ENCODE results near the gene PGP. TPM values are rescaled to one million over a fixed set of nuclear protein-coding genes. Genes with fewer than 3 reads are reported as not detected.

The PGP gene
- total RNA-seq, 2 experiments from 2014 or later = 11.5 to 15.0 TPM

- no peaks in the 10 kb centered on the region for H3K9me3 Mint-ChIP-seq (ENCODE audit: low read depth)
- no peak overlapping the region for H3K27ac Mint-ChIP-seq
- H3K36me3 Mint-ChIP-seq (ENCODE audit: low read depth) = no peaks in the 10 kb centered on the region
- ATAC-seq (no peak), DNase-seq (no peak)
- H3K4me3 Mint-ChIP-seq = no peak overlapping the region
- H3K27me3 Mint-ChIP-seq = no peaks in the 10 kb centered on the region
- ChIA-PET POLR2A (interaction anchor here (1.1 kb wide), 1 partner anchor 33 kb away, joined by 6 read pairs; the partner anchor contains the start of gene TRAF7), CTCF (no interaction called here)
- H3K4me1 Mint-ChIP-seq = no peaks in the 10 kb centered on the region
- intact Hi-C loops (cut with DNase I, micrococcal nuclease) = no loop called here
Observed at GRCh38 chr16:2188395-2188794, 26.2 kb downstream of the PGP start.

GRCh38 chr16:2187212-2187611, 27.4 kb downstream of the PGP start:
- no peak for ATAC-seq
- no peak for DNase-seq
- Mint-ChIP-seq H3K4me3 (no peak overlapping the region), H3K4me1 (no peaks in the 10 kb centered on the region), H3K27me3 (no peaks in the 10 kb centered on the region), H3K27ac (no peak overlapping the region), H3K36me3 (ENCODE audit: low read depth) (no peaks in the 10 kb centered on the region), H3K9me3 (ENCODE audit: low read depth) (no peaks in the 10 kb centered on the region)
- ChIA-PET CTCF (no interaction called here), POLR2A (interaction anchor here (0.7 kb wide), 1 partner anchor 247 kb away, joined by 4 read pairs; no protein-coding TSS in a partner anchor)
- intact Hi-C loops (cut with DNase I, micrococcal nuclease) = no loop called here

DNA sequence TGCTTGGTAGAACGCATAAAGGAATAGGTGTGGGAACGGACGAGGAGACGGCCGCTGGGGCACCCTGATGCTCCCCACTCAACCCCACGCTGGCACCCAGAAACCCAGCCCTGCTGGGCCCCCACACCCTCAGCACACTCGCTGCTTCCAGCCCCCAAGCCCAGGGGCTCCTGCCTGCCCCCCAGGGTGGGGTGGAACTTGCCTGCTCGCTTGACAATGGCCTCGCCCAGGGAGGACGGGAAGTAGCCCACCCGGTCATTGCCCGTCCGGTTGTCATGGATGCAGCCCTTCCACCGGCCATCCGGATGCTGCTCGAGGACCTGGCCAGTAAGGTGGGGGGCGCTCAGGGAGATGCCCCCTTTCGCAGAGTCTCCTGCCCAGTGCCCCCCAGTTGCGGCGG, 28.1 kb downstream of the PGP start:
- H3K4me3 Mint-ChIP-seq = no peak overlapping the region
- ChIA-PET CTCF (no interaction called here), POLR2A (no interaction called here)
- no peaks in the 10 kb centered on the region for H3K9me3 Mint-ChIP-seq (ENCODE audit: low read depth)
- H3K27ac Mint-ChIP-seq = no peak overlapping the region
- H3K27me3 Mint-ChIP-seq = no peaks in the 10 kb centered on the region
- H3K36me3 Mint-ChIP-seq (ENCODE audit: low read depth) = no peaks in the 10 kb centered on the region
- H3K4me1 Mint-ChIP-seq = no peaks in the 10 kb centered on the region
- ATAC-seq (no peak), DNase-seq (no peak)
- intact Hi-C loops (cut with DNase I, micrococcal nuclease) = no loop called here

DNA sequence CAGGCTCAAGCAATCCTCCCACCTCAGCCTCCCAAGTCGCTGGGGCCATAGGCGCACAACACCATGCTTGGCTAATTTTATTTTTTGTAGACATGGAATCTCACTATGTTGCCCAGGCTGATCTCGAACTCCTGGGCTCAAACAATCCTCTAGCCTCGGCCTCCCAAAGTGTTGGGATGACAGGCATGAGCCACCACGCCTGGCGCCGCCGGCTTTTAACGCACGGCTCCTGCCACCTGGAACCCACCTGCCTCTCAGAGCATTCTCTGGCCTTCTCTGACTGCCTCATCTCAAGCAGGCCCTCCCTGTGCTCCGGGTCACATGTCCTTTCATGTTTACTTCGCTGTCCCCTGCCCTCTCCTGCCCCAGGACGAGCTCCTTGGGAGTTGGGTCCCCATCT, 28.6 kb downstream of the PGP start:
- no peak for ATAC-seq
- H3K4me3 Mint-ChIP-seq = no peak overlapping the region
- H3K27ac Mint-ChIP-seq = no peak overlapping the region
- no peaks in the 10 kb centered on the region for H3K4me1 Mint-ChIP-seq
- H3K36me3 Mint-ChIP-seq (ENCODE audit: low read depth) = no peaks in the 10 kb centered on the region
- intact Hi-C loops (cut with DNase I, micrococcal nuclease) = no loop called here
- POLR2A ChIA-PET = no interaction called here
- CTCF ChIA-PET = no interaction called here
- no peaks in the 10 kb centered on the region for H3K9me3 Mint-ChIP-seq (ENCODE audit: low read depth)
- DNase-seq = no peak
- no peaks in the 10 kb centered on the region for H3K27me3 Mint-ChIP-seq

- ATAC-seq (no peak), DNase-seq (no peak)
- intact Hi-C loops (cut with DNase I, micrococcal nuclease) = no loop called here
- H3K4me3 Mint-ChIP-seq = no peak overlapping the region
- no peaks in the 10 kb centered on the region for H3K9me3 Mint-ChIP-seq (ENCODE audit: low read depth)
- no peak overlapping the region for H3K27ac Mint-ChIP-seq
- H3K27me3 Mint-ChIP-seq = no peaks in the 10 kb centered on the region
- ChIA-PET POLR2A (no interaction called here), CTCF (no interaction called here)
- H3K36me3 Mint-ChIP-seq (ENCODE audit: low read depth) = no peaks in the 10 kb centered on the region
- H3K4me1 Mint-ChIP-seq = no peaks in the 10 kb centered on the region
Observed at GRCh38 chr16:2184962-2185361, 29.7 kb downstream of the PGP start.

- Mint-ChIP-seq H3K36me3 (ENCODE audit: low read depth) (no peaks in the 10 kb centered on the region), H3K4me1 (no peaks in the 10 kb centered on the region), H3K27me3 (no peaks in the 10 kb centered on the region), H3K27ac (no peak overlapping the region), H3K9me3 (ENCODE audit: low read depth) (no peaks in the 10 kb centered on the region), H3K4me3 (no peak overlapping the region)
- intact Hi-C loops (cut with DNase I, micrococcal nuclease) = no loop called here
- no peak for DNase-seq
- ChIA-PET CTCF (no interaction called here), POLR2A (no interaction called here)
- ATAC-seq = no peak
Observed at GRCh38 chr16:2184346-2184745, 30.3 kb downstream of the PGP start.

- H3K27ac Mint-ChIP-seq = no peak overlapping the region
- H3K9me3 Mint-ChIP-seq (ENCODE audit: low read depth) = no peaks in the 10 kb centered on the region
- no peak overlapping the region for H3K4me3 Mint-ChIP-seq
- ChIA-PET POLR2A (no interaction called here), CTCF (no interaction called here)
- no peaks in the 10 kb centered on the region for H3K27me3 Mint-ChIP-seq
- no peaks in the 10 kb centered on the region for H3K36me3 Mint-ChIP-seq (ENCODE audit: low read depth)
- no peaks in the 10 kb centered on the region for H3K4me1 Mint-ChIP-seq
- DNase-seq = no peak
- intact Hi-C loops (cut with DNase I, micrococcal nuclease) = no loop called here
- ATAC-seq = no peak
Observed at GRCh38 chr16:2183671-2184070, 31.0 kb downstream of the PGP start.

DNA sequence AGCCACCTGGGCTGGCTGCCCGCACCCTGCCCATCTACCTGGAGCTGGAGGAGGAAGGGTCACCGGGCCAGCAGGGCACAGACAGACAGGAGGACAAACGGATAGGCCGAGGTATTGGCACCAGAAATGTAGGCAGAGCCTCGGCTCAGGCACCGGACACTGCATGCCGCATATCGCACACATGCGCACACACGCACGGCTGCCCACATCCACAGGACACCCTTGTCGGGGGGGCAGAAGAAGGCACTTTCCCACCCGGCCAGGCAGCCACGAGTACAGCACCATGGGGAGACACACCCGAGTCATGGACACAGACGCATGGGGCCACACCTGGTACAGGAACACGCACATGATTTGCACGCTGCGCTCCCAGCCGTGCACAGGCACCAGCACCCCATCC, 32.7 kb downstream of the PGP start:
- H3K9me3 Mint-ChIP-seq (ENCODE audit: low read depth) = no peaks in the 10 kb centered on the region
- intact Hi-C loops (cut with DNase I, micrococcal nuclease) = no loop called here
- ChIA-PET POLR2A (interaction anchor here (1.4 kb wide), 1 partner anchor 26 kb away, joined by 6 read pairs; the partner anchor contains the start of gene TRAF7), CTCF (no interaction called here)
- no peak overlapping the region for H3K27ac Mint-ChIP-seq
- no peaks in the 10 kb centered on the region for H3K4me1 Mint-ChIP-seq
- ATAC-seq = no peak
- no peaks in the 10 kb centered on the region for H3K27me3 Mint-ChIP-seq
- no peak overlapping the region for H3K4me3 Mint-ChIP-seq
- DNase-seq = no peak
- peaks cover 3% of the 10 kb centered on the region for H3K36me3 Mint-ChIP-seq (ENCODE audit: low read depth)

DNA sequence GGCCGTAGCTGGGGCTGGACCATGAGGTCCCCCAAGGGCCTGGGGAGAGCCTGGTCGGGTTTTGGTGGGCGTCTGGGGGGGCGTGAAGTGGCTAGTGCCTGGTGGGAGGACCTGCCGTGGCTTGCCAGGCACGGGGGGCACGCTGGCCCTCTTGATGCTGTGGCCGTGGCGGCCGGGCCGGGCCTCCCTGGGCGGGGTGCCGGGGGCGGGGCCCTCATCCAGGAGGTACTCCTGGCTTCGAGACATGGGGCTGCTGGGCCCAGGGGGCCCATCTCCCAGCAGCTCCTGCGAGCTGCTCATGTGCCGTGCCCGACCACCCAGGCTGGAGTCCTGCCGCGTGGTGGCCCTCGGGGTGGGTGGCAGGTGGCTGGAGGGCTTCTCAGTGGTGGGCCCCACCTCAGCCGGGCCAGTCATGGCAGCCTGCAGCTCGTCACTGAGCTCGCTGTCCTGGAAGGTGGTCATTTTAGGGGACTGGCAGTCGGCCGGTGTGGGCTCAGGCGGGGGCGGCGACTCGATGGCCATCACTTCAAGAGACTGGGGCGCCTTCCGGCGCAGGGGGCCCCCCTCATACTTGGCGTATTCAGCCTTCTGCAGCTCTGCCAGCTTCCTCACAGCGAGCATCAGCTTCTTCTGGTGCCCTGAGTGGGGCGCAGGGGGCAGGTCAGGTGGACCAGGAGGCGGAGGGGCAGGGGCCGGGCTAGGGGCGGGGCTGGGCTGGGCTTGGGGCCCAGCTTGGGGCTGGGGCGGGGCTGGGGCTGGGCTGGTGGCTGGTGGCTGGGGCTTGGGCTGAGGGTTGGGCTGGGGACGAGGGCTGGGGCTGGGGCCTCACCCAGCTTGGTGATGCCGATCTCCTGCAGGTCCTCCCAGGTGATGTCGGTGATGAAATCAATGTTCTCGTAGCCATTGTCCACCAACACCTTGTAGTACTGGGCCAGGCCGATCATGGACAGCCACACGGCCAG, 33.4 kb downstream of the PGP start:
- Mint-ChIP-seq H3K27me3 (no peaks in the 10 kb centered on the region), H3K4me3 (no peak overlapping the region), H3K36me3 (ENCODE audit: low read depth) (peaks cover 4% of the 10 kb centered on the region), H3K27ac (no peak overlapping the region), H3K9me3 (ENCODE audit: low read depth) (no peaks in the 10 kb centered on the region), H3K4me1 (no peaks in the 10 kb centered on the region)
- peak; percentile 23 for DNase-seq
- no peak for ATAC-seq
- intact Hi-C loops (cut with DNase I, micrococcal nuclease) = no loop called here
- POLR2A ChIA-PET = interaction anchor here (0.5 to 1.4 kb wide), 2 partner anchors 26 to 121 kb away, joined by 3 to 6 read pairs; partner anchors contain the start of gene TRAF7
- CTCF ChIA-PET = no interaction called here

DNA sequence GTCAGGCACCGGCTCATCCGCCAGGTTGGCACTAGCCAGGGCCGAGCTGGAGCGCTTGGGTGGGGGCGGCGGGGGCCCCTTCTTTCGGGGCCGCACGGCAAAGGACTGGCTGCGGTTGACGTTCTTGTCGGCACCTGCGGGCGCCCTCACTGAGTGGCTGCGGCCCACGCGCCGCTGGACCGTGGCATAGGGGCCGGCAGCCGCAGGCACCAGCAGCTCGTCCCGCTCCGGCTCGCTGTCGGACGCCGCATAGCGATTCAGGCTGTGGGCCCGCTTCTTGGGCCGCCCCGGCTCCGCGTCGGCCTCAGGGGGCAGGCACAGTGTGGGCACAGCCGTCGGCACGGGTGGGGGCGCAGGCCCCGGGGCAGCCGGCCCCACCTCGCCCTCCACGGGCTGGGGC, 34.2 kb downstream of the PGP start:
- H3K4me3 Mint-ChIP-seq = no peak overlapping the region
- ChIA-PET CTCF (no interaction called here), POLR2A (no interaction called here)
- no peak overlapping the region for H3K27ac Mint-ChIP-seq
- DNase-seq (no peak), ATAC-seq (no peak)
- H3K27me3 Mint-ChIP-seq = no peaks in the 10 kb centered on the region
- intact Hi-C loops (cut with DNase I, micrococcal nuclease) = no loop called here
- peaks cover 8% of the 10 kb centered on the region for H3K36me3 Mint-ChIP-seq (ENCODE audit: low read depth)
- no peaks in the 10 kb centered on the region for H3K4me1 Mint-ChIP-seq
- no peaks in the 10 kb centered on the region for H3K9me3 Mint-ChIP-seq (ENCODE audit: low read depth)

DNA sequence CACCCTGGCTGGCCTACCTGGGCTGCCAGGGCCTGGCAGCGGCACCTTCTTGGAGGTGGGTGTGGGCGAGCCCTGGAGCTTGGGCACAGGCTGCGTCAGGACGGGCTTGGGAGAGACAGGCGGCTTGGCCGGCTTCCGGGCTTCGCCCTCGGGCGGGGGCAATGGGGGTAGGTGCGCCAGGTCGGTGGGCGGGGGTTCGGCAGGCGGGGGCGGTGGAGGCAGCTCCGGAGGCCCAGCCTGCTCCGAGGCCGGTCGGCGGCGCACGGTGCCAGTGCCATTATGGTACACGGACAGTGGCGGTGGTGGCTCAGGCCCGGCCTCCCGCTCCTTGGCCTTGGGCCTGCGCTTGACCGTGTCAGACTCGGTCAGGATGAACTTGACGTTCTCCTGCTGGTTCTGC, 35.1 kb downstream of the PGP start:
- Mint-ChIP-seq H3K27ac (no peak overlapping the region), H3K4me1 (no peaks in the 10 kb centered on the region), H3K27me3 (no peaks in the 10 kb centered on the region), H3K4me3 (no peak overlapping the region), H3K36me3 (ENCODE audit: low read depth) (peaks cover 8% of the 10 kb centered on the region), H3K9me3 (ENCODE audit: low read depth) (no peaks in the 10 kb centered on the region)
- ChIA-PET POLR2A (no interaction called here), CTCF (no interaction called here)
- DNase-seq = no peak
- intact Hi-C loops (cut with DNase I, micrococcal nuclease) = no loop called here
- ATAC-seq = no peak

DNA sequence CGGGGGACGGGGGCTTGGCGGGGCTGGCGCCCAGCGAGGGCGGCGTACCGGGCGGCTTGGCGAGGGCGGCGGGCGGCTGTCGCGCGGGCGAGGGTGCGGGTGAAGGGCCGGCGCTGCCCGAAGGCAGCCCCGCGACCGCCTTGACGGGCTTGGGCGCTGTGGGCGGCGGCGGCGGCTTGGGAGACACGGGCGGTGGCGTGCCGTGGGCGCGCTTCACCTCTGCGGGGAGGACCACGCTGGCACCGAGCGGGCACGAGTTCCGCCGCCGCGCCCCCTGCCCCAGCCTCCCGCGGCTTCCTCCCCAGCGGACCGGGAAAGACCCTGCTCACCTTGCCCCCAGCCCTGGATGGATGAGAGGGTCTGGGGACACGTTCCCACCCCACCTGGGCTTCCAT, 35.5 kb downstream of the PGP start:
- no peak for ATAC-seq
- no peak for DNase-seq
- Mint-ChIP-seq H3K4me3 (no peak overlapping the region), H3K4me1 (no peaks in the 10 kb centered on the region), H3K27ac (no peak overlapping the region), H3K36me3 (ENCODE audit: low read depth) (peaks cover 12% of the 10 kb centered on the region), H3K27me3 (no peaks in the 10 kb centered on the region), H3K9me3 (ENCODE audit: low read depth) (no peaks in the 10 kb centered on the region)
- POLR2A ChIA-PET = no interaction called here
- CTCF ChIA-PET = no interaction called here
- intact Hi-C loops (cut with DNase I, micrococcal nuclease) = no loop called here

Measured in activated CD4-positive, alpha-beta T cell treated with anti-CD3 and anti-CD28 coated beads for 36 hours (primary cell).